ENCODE measurements around the gene CTNNA2.

The CTNNA2 gene

DNA sequence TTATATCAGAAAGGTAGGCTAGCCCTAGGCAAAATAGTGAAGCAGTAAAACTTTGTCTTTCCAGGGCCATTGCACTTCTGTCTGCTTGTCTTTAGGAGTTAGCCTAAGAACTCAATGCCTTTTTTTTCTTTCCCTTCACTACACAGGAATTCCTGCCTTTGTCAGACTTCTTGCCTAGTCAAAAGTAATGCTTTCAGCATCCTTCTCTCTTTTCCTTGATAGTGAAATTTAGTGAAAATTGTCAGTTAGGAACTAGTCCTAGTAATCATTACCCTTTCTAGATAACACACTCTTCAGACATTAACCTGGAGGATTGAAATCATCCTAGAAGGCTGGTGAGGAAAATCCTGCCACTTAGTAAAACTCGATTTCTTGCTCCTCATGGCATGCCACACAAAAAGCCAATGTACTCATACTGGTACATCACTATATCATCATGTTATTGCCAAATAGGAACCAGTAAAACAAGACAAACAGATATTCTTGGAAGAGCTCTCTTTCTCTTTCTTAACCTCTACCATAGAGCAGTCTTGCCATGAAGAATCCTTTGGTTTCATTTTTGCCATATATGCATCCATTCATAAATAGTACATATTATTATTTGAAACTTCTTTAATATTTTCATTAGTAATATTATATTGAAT is 320.5 kb downstream of the CTNNA2 start:
- TF ChIP-seq, protein P1, sequence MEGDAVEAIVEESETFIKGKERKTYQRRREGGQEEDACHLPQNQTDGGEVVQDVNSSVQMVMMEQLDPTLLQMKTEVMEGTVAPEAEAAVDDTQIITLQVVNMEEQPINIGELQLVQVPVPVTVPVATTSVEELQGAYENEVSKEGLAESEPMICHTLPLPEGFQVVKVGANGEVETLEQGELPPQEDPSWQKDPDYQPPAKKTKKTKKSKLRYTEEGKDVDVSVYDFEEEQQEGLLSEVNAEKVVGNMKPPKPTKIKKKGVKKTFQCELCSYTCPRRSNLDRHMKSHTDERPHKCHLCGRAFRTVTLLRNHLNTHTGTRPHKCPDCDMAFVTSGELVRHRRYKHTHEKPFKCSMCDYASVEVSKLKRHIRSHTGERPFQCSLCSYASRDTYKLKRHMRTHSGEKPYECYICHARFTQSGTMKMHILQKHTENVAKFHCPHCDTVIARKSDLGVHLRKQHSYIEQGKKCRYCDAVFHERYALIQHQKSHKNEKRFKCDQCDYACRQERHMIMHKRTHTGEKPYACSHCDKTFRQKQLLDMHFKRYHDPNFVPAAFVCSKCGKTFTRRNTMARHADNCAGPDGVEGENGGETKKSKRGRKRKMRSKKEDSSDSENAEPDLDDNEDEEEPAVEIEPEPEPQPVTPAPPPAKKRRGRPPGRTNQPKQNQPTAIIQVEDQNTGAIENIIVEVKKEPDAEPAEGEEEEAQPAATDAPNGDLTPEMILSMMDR (IDR thresholded peaks at IDR 0.05; ENCODE audit: low read depth, low read length), result no peak
- no peak for DNase-seq (ENCODE audit: extremely low read depth, low read depth)

DNA sequence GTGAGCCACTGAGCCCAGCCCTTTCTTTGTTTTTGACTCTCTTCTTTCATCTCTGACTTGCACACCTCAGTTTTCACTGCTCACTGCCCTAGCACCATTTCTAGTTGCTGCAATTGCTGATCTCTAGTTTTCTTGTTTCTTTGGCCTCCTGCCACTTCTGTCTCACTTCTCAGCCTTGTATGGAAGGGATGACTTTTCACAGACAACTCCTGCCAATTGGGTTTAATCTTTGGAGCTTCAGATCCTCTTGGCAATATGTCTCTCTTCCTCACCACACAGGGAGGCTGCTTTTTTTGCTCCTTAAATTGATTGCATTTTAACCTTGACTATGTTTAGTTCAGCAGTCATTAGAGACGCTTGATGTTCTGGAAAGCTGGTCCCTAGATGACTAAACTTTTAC is 323.1 kb downstream of the CTNNA2 start:
- DNase-seq (ENCODE audit: extremely low read depth, low read depth), result no peak
- TF ChIP-seq, protein P1 (IDR thresholded peaks at IDR 0.05; ENCODE audit: low read depth, low read length), result no peak

DNA sequence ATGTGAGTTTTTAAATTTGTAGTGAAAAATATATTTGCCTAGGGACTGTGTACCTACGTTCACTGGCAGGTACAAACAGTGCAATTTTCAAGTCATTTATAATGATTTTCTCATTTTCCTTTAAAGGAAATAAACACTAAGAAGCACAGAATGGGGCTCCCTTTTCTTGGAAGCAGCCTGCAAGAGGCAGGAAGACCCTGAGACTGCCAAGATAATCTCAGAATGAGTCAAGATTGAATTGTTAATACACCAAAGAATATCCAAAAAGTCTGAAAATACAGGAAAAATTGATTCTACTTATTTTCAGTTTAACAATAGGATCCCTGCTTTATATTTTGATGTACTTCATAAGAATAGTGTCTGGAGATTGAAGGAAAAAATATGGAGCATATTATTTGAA is 331.2 kb downstream of the CTNNA2 start:
- TF ChIP-seq, protein P1 (IDR thresholded peaks at IDR 0.05; ENCODE audit: low read depth, low read length), result no peak

DNA sequence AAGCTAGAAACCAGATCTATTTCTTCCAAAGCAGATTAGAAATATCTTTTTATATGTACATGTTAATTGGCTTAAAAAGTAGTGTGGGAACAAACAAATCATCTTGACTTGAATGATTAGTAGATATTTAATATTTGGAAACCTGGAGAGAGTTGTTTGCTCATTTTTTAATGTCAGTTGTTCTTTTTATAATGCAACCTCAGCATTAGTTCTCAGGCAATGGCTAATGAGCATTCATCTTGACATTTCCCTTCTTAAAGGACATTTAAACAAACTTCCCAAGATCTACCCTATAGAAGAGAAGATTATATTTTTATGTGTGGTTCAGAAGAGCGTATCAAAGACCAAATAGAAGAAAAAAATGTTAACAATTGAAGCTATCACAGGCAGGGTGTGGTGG is 334.0 kb downstream of the CTNNA2 start:
- TF ChIP-seq, protein P1 (IDR thresholded peaks at IDR 0.05; ENCODE audit: low read depth, low read length), result no peak
- DNase-seq (ENCODE audit: extremely low read depth, low read depth), result no peak

More for the DNA sequence above, 331.2 kb downstream of the CTNNA2 start:
- DNase-seq (ENCODE audit: extremely low read depth, low read depth), result no peak

DNA sequence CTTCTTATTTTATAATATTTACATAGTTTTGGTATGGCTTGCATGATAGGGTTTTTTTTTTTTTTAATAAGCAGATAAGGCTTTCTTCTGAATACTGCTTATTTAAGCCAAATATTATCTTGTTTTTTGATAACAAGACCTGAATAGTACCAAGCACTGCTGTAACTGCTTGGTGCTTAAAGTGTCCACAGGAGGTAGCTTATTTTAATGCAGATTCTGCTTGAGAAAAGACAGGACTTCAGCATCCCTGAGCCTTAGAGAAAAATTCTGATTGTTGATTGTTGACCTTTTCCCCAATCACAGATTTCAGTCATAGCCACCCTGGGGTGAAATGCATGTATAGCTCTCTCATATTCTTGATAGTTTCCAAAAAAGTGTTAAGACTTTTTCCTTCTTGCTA is 336.4 kb downstream of the CTNNA2 start:
- TF ChIP-seq, protein P1 (IDR thresholded peaks at IDR 0.05; ENCODE audit: low read depth, low read length), result no peak
- no peak for DNase-seq (ENCODE audit: extremely low read depth, low read depth)

DNA sequence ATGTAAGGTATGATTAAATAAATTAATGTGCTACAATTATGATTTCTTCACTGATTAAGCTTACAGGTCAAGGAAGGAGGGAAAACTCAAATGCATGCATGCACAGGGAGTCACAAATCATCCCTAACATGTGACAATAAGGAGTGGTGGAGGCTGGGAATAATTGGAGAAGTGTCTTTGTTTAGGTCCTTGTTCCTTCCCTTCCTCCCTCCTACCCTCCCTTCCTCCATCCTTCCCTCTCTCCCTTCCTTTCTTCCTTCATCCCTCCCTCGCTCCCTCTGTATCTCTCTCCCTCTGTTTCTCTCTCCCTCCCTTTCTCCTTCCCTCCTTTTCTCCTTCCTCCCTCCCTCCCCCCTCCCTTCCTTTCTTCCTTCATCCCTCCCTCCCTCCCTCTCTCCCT is 337.1 kb downstream of the CTNNA2 start:
- TF ChIP-seq, protein P1 (IDR thresholded peaks at IDR 0.05; ENCODE audit: low read depth, low read length), result no peak

DNA sequence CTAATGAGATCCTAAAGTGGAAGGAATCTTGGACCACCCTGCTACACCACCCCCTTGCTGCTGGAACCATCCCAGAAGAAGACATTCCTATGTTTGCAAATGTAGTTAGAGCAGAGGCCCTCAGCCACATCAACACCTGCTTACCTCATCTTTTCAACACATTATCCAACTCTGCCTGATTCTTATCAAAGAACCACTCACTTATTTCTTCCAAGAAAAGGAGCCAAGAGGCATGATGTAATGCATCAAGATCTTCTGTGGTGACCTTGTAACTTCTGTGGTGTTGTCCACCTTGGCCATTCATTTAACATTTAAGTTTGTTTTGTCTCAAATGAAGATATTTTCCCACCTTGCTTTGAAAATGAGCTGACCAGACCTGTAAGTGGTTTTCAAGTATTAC is 338.1 kb downstream of the CTNNA2 start:
- no peak for DNase-seq (ENCODE audit: extremely low read depth, low read depth)
- TF ChIP-seq, protein P1 (IDR thresholded peaks at IDR 0.05; ENCODE audit: low read depth, low read length), result no peak

More for the DNA sequence above, 337.1 kb downstream of the CTNNA2 start:
- no peak for DNase-seq (ENCODE audit: extremely low read depth, low read depth)
